PC-9 (cell line): ENCODE data around the gene ACRV1.

ENCODE experiments used
- EZH2 ChIP-seq: fragments of 200-600 bp; sonication (generic); IDR thresholded peaks from 2 replicates; pipeline ENCODE4 v1.8.0; 2017; ENCODE audit warnings: antibody characterized with exemption, low read depth
- TF ChIP-seq, protein P1 (sequence below): fragments of 200-600 bp; sonication (generic); conservative IDR thresholded peaks from 2 replicates; pipeline ENCODE4 v1.6.1; 2017; ENCODE audit warnings: mixed run types, antibody characterized with exemption, mild to moderate bottlenecking, moderate library complexity

DNA sequence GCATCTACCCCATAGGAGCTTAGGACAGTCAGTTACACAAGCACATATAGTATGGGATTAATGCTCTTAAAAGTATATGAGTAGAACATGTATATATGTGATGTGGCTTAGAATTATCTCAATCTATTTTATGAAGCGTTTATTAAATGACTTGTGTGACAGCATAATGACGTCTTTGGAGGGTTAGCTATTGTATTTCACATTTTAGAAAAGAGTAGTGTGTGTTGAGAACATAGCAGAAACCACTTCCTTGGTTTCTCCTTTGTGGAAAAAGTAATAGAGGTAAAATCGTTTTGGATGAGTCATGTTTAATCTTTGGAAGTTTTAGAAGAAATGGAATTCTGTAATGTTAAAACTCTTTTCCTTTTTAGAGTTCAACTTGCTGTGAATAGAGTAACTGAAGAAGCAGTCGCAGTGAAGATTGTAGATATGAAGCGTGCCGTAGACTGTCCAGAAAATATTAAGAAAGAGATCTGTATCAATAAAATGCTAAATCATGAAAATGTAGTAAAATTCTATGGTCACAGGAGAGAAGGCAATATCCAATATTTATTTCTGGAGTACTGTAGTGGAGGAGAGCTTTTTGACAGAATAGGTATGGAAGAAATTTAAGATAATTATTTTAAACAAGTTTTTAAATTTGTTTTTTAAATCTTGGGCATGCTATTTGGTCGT is 53.3 kb downstream of the ACRV1 start:
- no peak for TF ChIP-seq EZH2
- TF ChIP-seq, protein P1, sequence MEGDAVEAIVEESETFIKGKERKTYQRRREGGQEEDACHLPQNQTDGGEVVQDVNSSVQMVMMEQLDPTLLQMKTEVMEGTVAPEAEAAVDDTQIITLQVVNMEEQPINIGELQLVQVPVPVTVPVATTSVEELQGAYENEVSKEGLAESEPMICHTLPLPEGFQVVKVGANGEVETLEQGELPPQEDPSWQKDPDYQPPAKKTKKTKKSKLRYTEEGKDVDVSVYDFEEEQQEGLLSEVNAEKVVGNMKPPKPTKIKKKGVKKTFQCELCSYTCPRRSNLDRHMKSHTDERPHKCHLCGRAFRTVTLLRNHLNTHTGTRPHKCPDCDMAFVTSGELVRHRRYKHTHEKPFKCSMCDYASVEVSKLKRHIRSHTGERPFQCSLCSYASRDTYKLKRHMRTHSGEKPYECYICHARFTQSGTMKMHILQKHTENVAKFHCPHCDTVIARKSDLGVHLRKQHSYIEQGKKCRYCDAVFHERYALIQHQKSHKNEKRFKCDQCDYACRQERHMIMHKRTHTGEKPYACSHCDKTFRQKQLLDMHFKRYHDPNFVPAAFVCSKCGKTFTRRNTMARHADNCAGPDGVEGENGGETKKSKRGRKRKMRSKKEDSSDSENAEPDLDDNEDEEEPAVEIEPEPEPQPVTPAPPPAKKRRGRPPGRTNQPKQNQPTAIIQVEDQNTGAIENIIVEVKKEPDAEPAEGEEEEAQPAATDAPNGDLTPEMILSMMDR = no peak
